GM12878 (cell line): Measurements from ENCODE around the gene KLHL26. TPM values are rescaled to one million over a fixed set of nuclear protein-coding genes. Genes with fewer than 3 reads are reported as not detected.

Source experiments
- ATAC-seq: fragments of 200-7000 bp; cut with Tn5 transposase; 3 replicates; pipeline ENCODE4 v1.9.1; 2020; ENCODE audit warnings: mild to moderate bottlenecking, moderate library complexity
- BruUV-seq: library from RNA; stranded (reverse); fragments of 400-500 nt; replicated peaks from 2 replicates; lab custom pipeline; 2021; lab: Mats Ljungman, UMichigan
- CTCF ChIA-PET: fragments of 300-600 bp; sonication (Branson Sonifier 250); formaldehyde crosslinking; extraction: SDS; loops from one replicate; lab custom pipeline; 2021; ENCODE audit warnings: inconsistent platforms; lab: Yijun Ruan, JAX
- POLR2A ChIA-PET: fragments of 350-600 bp; formaldehyde crosslinking; extraction: SDS; loops from one replicate; lab custom pipeline; 2021; ENCODE audit warnings: inconsistent platforms; lab: Charles Lee
- RAD21 ChIA-PET: fragments of 300-600 bp; sonication (Branson Sonifier 250); formaldehyde crosslinking; loops from one replicate; lab custom pipeline; 2023; ENCODE audit warnings: antibody characterized with exemption; ENCODE audit not compliant: unreplicated experiment; lab: Charles Lee
- SMC1A ChIA-PET: fragments of 300-600 bp; sonication (Branson Sonifier 250); formaldehyde crosslinking; loops from one replicate; lab custom pipeline; 2023; ENCODE audit not compliant: unreplicated experiment, uncharacterized antibody; lab: Charles Lee
- DNase-seq: peaks from one replicate; pipeline ENCODE4 v3.0.0-alpha.2; 2011; ENCODE audit warnings: low read depth, low spot score
- FAIRE-seq: peaks from 3 replicates; lab custom pipeline; 2011; peaks lifted over from hg19 to GRCh38; lab: Jason Lieb, UNC
- H2AFZ ChIP-seq: 2 replicates; pipeline ENCODE4 v1.6.0; 2011; ENCODE audit warnings: low read depth, low read length, control low read depth; ENCODE audit not compliant: control insufficient read depth
- H3K27ac ChIP-seq: 2 replicates; pipeline ENCODE4 v1.5.1; 2011; ENCODE audit warnings: control low read depth; ENCODE audit not compliant: control insufficient read depth, insufficient read depth
- H3K27me3 ChIP-seq, 2 experiments: replicated peaks in 1 of 2; 2 replicates each; pipeline versions ENCODE4 v1.6.0 to v1.6.1; 2011; ENCODE audit warnings: low read length in 1 of 2; ENCODE audit not compliant: control insufficient read depth in 2 of 2, insufficient read depth in 2 of 2
- H3K36me3 ChIP-seq, 2 experiments: 2 replicates each; pipeline ENCODE4 v1.5.1; 2011; ENCODE audit warnings: low read length in 1 of 2; ENCODE audit not compliant: control insufficient read depth in 2 of 2, insufficient read depth in 2 of 2
- H3K4me1 ChIP-seq: 2 replicates; pipeline ENCODE4 v1.6.1; 2011; ENCODE audit warnings: mild to moderate bottlenecking, low read length, moderate library complexity, mixed read lengths; ENCODE audit not compliant: control insufficient read depth, insufficient read depth
- H3K4me2 ChIP-seq: 2 replicates; pipeline ENCODE4 v1.6.0; 2011; ENCODE audit warnings: control low read depth; ENCODE audit not compliant: control insufficient read depth, insufficient read depth
- H3K4me3 ChIP-seq: fragments of 200-600 bp; sonication (generic); 2 replicates; pipeline ENCODE4 v1.5.1; 2016
- H3K79me2 ChIP-seq: 2 replicates; pipeline ENCODE4 v1.6.0; 2011; ENCODE audit warnings: low read length; ENCODE audit not compliant: control insufficient read depth, insufficient read depth
- H3K9ac ChIP-seq: 2 replicates; pipeline ENCODE4 v1.8.0; 2011; ENCODE audit warnings: low read length, control low read depth, mixed read lengths; ENCODE audit not compliant: control insufficient read depth, insufficient read depth
- H3K9me3 ChIP-seq: replicated peaks from 3 replicates; pipeline ENCODE4 v1.5.1; 2011; ENCODE audit warnings: mild to moderate bottlenecking, low read length; ENCODE audit not compliant: control insufficient read depth, insufficient read depth
- H4K20me1 ChIP-seq: 2 replicates; pipeline ENCODE4 v1.6.0; 2011; ENCODE audit not compliant: control insufficient read depth, insufficient read depth
- CHD2 ChIP-seq: IDR thresholded peaks from 2 replicates; pipeline ENCODE4 v1.6.1; 2011; ENCODE audit warnings: low read depth, low read length, improper control_type of control experiment, borderline replicate concordance
- CUX1 ChIP-seq: IDR thresholded peaks from 2 replicates; pipeline ENCODE4 v1.6.1; 2012; ENCODE audit warnings: improper control_type of control experiment, low read depth, low read length; ENCODE audit not compliant: insufficient replicate concordance
- GATAD2B ChIP-seq: fragments of 450-650 bp; conservative IDR thresholded peaks from 2 replicates; pipeline ENCODE4 v1.6.1; 2017; ENCODE audit warnings: low read depth, mild to moderate bottlenecking, moderate library complexity
- MEF2B ChIP-seq: fragments of 450-650 bp; IDR thresholded peaks from 2 replicates; pipeline ENCODE4 v1.6.1; 2018; ENCODE audit warnings: mild to moderate bottlenecking, moderate library complexity; ENCODE audit not compliant: partially characterized antibody, poor library complexity, severe bottlenecking
- MXI1 ChIP-seq: fragments of 150-350 bp; IDR thresholded peaks from 2 replicates; pipeline ENCODE4 v1.6.1; 2011; ENCODE audit warnings: low read depth, mild to moderate bottlenecking, inconsistent platforms, low read length, improper control_type of control experiment
- NR2F1 ChIP-seq: fragments of 450-650 bp; conservative IDR thresholded peaks from 2 replicates; pipeline ENCODE4 v1.6.1; 2017; ENCODE audit warnings: mild to moderate bottlenecking
- RAD51 ChIP-seq: fragments of 450-650 bp; IDR thresholded peaks from 2 replicates; pipeline ENCODE4 v1.6.1; 2016; ENCODE audit warnings: moderate library complexity, mild to moderate bottlenecking, inconsistent platforms
- WGBS: methylation state at CpG from one replicate; pipeline ENCODE4 v1.1.6; 2016; ENCODE audit warnings: low lambda C conversion rate; ENCODE audit not compliant: insufficient replicate concordance, insufficient coverage; ENCODE audit errors: missing lambda C conversion rate; 5-methylcytosine and 5-hydroxymethylcytosine counted together
- in situ Hi-C: fragments of 300-500 bp; cut with MboI; formaldehyde crosslinking; loops from 9 replicates; pipeline ENCODE4 v1.14.3; 2018; ENCODE audit warnings: mixed read lengths
- intact Hi-C: fragments of 100-400 bp; cut with micrococcal nuclease; formaldehyde crosslinking; loops from one replicate; pipeline ENCODE4 v1.14.2; 2022; ENCODE audit not compliant: unreplicated experiment
- polyA plus RNA-seq, 11 experiments: library from polyadenylated mRNA; depleted of rRNA in 4 of 11; unstranded in 6 of 11; stranded (reverse) in 5 of 11; fragments of >200 nt; fragmentation: Nextera tagmentation in 4 of 11; fragmentation: Illumina TruSeq in 1 of 11; extraction: Ambion mirVana in 4 of 11; extraction: Trizol in 1 of 11; gene quantifications; 1 replicate in 1 of 11; 2 replicates in 10 of 11; pipeline versions ENCODE4 v1.2.1 to v1.2.3, GENCODE V29; 2011 to 2016; ENCODE audit warnings: inconsistent platforms in 2 of 11, missing spikeins in 2 of 11, low read depth in 1 of 11
- total RNA-seq, 4 experiments: library from RNA; depleted of rRNA in 3 of 4; stranded (reverse); fragments of >200 nt in 3 of 4; fragmentation: Illumina TruSeq in 1 of 4; extraction: Trizol in 1 of 4; gene quantifications; 2 replicates each; pipeline versions ENCODE4 v1.2.1 to v1.2.3, GENCODE V29; 2013 to 2021

The KLHL26 gene
- total and polyA plus RNA-seq, 10 of the 15 experiments (the other 5 are each of a cell fraction or from before 2014, with no cell fraction given): 0.18 to 14.6 (median 2.9) TPM

- DNase-seq (no peak), ATAC-seq (no peak), FAIRE-seq (no peak)
- BruUV-seq: no TSS peak
- H3K4me1 ChIP-seq: peaks cover 18% of the 10 kb centered on the region; the same call in 1 of the 2 replicates
- CTCF ChIA-PET: no interaction called here
- no peak overlapping the region for H3K4me2 ChIP-seq
- no peaks in the 10 kb centered on the region for H3K79me2 ChIP-seq
- H3K9ac ChIP-seq: no peak overlapping the region
- no peaks in the 10 kb centered on the region for H3K27me3 ChIP-seq
- POLR2A ChIA-PET: no interaction called here
- in situ Hi-C loops (no loop called here), intact Hi-C loops (no loop called here)
- RAD21 ChIA-PET: no interaction called here
- no peak overlapping the region for H2AFZ ChIP-seq
- H3K9me3 ChIP-seq: no peaks in the 10 kb centered on the region; the same call in 2 of the 3 replicates
- H3K36me3 ChIP-seq: no peaks in the 10 kb centered on the region
- SMC1A ChIA-PET: no interaction called here
- TF ChIP-seq MEF2B: no peak
- no peaks in the 10 kb centered on the region; the same call in 1 of the 2 replicates for H4K20me1 ChIP-seq
- H3K27ac ChIP-seq: no peak overlapping the region
- whole genome bisulfite sequencing: 93% methylated on average over 11 of the region's 19 CpGs
- H3K4me3 ChIP-seq: no peak overlapping the region
These were observed 19.7 kb downstream of the KLHL26 start for GRCh38 chr19:18656337-18657086.

DNA sequence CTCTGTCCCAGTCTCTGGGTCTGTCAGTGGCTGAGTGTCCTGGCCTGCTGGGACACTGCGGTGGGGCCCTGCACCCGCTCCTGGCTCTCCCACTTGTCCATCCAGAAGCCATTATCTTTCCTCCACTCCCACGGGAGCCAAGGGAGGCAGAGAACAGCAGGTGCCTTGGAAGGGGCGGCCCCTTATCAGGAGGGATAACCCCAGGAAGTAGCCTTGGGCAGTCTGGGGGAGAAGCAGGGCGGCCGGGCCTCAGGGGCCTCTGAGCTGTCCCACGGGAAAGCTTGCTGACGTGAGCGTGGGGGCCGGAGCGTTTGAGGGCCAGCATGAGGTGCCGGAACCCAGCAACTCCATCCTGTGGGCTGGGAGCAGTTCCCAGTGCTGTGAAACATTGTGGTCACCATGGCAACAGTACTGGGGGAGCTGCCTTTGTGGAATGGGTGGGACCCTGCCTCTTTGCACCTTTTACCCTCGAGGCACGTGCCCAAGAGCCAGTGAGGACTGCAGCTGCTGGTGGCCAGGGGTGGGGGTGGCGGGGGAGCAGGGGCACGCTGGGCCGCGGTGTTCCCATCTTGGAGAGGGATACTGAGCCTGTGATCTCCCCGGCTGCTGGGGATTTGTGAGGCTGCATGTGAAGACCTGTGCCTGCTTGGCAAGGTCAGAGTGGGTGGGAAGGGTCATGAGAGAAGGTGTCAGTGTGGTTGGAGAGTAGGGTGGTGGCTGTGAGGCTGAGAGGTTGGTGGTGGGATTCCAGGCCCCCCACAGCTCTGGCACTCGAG lies 20.9 kb downstream of the KLHL26 start:
- no TSS peak for BruUV-seq
- H4K20me1 ChIP-seq: no peaks in the 10 kb centered on the region; the same call in 1 of the 2 replicates
- ChIA-PET SMC1A (interaction anchor here (1.0 kb wide), 1 partner anchor 262 kb away, joined by 4 read pairs; the partner anchor contains the start of genes COPE and DDX49), CTCF (interaction anchor here (0.8 to 1.0 kb wide), 3 partner anchors 69 to 189 kb away, joined by 3 to 4 read pairs (median 3); partner anchors contain the start of gene REX1BD), RAD21 (interaction anchor here (1.2 kb wide), 1 partner anchor 64 kb away, joined by 3 read pairs; no protein-coding TSS in a partner anchor), POLR2A (interaction anchor here (0.6 to 0.7 kb wide), 2 partner anchors 101 to 186 kb away, joined by 4 to 7 read pairs; no protein-coding TSS in a partner anchor)
- intact Hi-C loops (no loop called here), in situ Hi-C loops (no loop called here)
- H3K36me3 ChIP-seq: no peaks in the 10 kb centered on the region
- H3K9me3 ChIP-seq: no peaks in the 10 kb centered on the region; the same call in 2 of the 3 replicates
- no peak overlapping the region for H2AFZ ChIP-seq
- WGBS: 28% methylated on average over 20 of the region's 20 CpGs
- FAIRE-seq: no peak
- peaks cover 18% of the 10 kb centered on the region; the same call in 1 of the 2 replicates for H3K4me1 ChIP-seq
- no peaks in the 10 kb centered on the region for H3K79me2 ChIP-seq
- no peak overlapping the region for H3K4me3 ChIP-seq
- no peak overlapping the region for H3K27ac ChIP-seq
- peak; percentile 82 for ATAC-seq
- no peak for DNase-seq
- H3K4me2 ChIP-seq: no peak overlapping the region
- no peaks in the 10 kb centered on the region for H3K27me3 ChIP-seq
- no peak overlapping the region for H3K9ac ChIP-seq
- TF ChIP-seq MXI1: 0 out of 2 replicates have a peak, but pooled peaks have one; percentile 41
- peak; percentile 75 for TF ChIP-seq NR2F1
- TF ChIP-seq CHD2: peak; percentile 67; the same call in 1 of the 2 replicates
- TF ChIP-seq GATAD2B: peak; percentile 100
- TF ChIP-seq CUX1: peak; percentile 97
- no peak for TF ChIP-seq RAD51
